ENCODE results near the gene TSPAN7.

- TF ChIP-seq CTCF (IDR thresholded peaks at IDR 0.05) (no peak), HDAC2 (IDR thresholded peaks at IDR 0.05) (no peak), USF2 (IDR thresholded peaks at IDR 0.05) (no peak), POLR2A (IDR thresholded peaks at IDR 0.05; ENCODE audit: low read length) (no peak), EP300 (IDR thresholded peaks at IDR 0.05) (no peak), HES2 (IDR thresholded peaks at IDR 0.05) (no peak), MYC (IDR thresholded peaks at IDR 0.05; ENCODE audit: borderline replicate concordance, low read length) (no peak), CHD4 (IDR thresholded peaks at IDR 0.05; ENCODE audit: borderline replicate concordance) (no peak), RNF2 (IDR thresholded peaks at IDR 0.05; ENCODE audit: borderline replicate concordance, low read depth) (no peak)
These were observed 59.3 kb downstream of the TSPAN7 start for GRCh38 chrX:38620623-38621022.

Measured in A549 (cell line).